ENCODE data around the gene NDUFV3. TPM values are rescaled to one million over a fixed set of nuclear protein-coding genes. Genes with fewer than 3 reads are reported as not detected.

NDUFV3 gene
- total and polyA plus RNA-seq, 2 of the 13 experiments (the other 11 are each of a cell fraction or from before 2014, with no cell fraction given), result 14.2 to 29.6 TPM

DNA sequence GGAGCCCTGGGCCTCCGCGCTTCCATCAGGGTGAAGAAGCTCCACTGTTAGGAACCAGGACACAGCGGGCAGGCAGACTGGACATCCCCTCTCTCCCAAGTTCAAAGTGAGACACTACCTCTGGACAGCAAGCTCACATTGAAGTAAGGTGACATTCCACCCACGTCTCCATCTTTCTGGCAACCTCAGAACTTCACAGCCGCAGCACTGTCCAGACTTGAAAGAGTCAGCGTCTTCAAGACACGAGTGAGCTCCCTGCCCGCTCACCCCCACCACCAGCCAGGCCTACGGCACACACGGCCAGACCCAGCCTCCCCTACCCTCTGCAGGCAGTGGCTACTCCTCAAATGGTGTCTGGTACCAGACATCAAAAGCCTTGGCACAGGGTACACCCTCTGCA lies 24.9 kb upstream of the NDUFV3 start (continued):
- TF ChIP-seq, protein P1, sequence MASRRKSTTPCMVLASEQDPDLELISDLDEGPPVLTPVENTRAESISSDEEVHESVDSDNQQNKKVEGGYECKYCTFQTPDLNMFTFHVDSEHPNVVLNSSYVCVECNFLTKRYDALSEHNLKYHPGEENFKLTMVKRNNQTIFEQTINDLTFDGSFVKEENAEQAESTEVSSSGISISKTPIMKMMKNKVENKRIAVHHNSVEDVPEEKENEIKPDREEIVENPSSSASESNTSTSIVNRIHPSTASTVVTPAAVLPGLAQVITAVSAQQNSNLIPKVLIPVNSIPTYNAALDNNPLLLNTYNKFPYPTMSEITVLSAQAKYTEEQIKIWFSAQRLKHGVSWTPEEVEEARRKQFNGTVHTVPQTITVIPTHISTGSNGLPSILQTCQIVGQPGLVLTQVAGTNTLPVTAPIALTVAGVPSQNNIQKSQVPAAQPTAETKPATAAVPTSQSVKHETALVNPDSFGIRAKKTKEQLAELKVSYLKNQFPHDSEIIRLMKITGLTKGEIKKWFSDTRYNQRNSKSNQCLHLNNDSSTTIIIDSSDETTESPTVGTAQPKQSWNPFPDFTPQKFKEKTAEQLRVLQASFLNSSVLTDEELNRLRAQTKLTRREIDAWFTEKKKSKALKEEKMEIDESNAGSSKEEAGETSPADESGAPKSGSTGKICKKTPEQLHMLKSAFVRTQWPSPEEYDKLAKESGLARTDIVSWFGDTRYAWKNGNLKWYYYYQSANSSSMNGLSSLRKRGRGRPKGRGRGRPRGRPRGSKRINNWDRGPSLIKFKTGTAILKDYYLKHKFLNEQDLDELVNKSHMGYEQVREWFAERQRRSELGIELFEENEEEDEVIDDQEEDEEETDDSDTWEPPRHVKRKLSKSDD (CRISPR knock-in tag; IDR thresholded peaks at IDR 0.05; ENCODE audit: low read depth), result no peak
- TF ChIP-seq NFKBIZ (CRISPR knock-in tag; IDR thresholded peaks at IDR 0.05) (no peak), NR3C1 (CRISPR knock-in tag; IDR thresholded peaks at IDR 0.05) (no peak), YY1 (IDR thresholded peaks at IDR 0.05; ENCODE audit: insufficient read depth, insufficient replicate concordance, low read depth, low read length) (no peak), SOX6 (IDR thresholded peaks at IDR 0.05) (no peak), SOX6 (CRISPR knock-in tag; IDR thresholded peaks at IDR 0.05) (no peak), EED (CRISPR knock-in tag; IDR thresholded peaks at IDR 0.05) (no peak)
- TF ChIP-seq, protein P2, sequence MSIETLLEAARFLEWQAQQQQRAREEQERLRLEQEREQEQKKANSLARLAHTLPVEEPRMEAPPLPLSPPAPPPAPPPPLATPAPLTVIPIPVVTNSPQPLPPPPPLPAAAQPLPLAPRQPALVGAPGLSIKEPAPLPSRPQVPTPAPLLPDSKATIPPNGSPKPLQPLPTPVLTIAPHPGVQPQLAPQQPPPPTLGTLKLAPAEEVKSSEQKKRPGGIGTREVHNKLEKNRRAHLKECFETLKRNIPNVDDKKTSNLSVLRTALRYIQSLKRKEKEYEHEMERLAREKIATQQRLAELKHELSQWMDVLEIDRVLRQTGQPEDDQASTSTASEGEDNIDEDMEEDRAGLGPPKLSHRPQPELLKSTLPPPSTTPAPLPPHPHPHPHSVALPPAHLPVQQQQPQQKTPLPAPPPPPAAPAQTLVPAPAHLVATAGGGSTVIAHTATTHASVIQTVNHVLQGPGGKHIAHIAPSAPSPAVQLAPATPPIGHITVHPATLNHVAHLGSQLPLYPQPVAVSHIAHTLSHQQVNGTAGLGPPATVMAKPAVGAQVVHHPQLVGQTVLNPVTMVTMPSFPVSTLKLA (IDR thresholded peaks at IDR 0.05), result no peak
- TF ChIP-seq, protein P3, sequence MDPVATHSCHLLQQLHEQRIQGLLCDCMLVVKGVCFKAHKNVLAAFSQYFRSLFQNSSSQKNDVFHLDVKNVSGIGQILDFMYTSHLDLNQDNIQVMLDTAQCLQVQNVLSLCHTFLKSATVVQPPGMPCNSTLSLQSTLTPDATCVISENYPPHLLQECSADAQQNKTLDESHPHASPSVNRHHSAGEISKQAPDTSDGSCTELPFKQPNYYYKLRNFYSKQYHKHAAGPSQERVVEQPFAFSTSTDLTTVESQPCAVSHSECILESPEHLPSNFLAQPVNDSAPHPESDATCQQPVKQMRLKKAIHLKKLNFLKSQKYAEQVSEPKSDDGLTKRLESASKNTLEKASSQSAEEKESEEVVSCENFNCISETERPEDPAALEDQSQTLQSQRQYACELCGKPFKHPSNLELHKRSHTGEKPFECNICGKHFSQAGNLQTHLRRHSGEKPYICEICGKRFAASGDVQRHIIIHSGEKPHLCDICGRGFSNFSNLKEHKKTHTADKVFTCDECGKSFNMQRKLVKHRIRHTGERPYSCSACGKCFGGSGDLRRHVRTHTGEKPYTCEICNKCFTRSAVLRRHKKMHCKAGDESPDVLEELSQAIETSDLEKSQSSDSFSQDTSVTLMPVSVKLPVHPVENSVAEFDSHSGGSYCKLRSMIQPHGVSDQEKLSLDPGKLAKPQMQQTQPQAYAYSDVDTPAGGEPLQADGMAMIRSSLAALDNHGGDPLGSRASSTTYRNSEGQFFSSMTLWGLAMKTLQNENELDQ (CRISPR knock-in tag; IDR thresholded peaks at IDR 0.05; ENCODE audit: borderline replicate concordance), result no peak
